GM11168 (cell line): ENCODE data around the gene SERTAD1.
"Not testable (repeated sequence)": the region's sequence is repeated elsewhere in the genome, so short reads cannot be mapped to it uniquely, and the experiment has no call there.

ENCODE experiments used
- in situ Hi-C: fragments of 300-500 bp; cut with MboI; formaldehyde crosslinking; loops from one replicate; pipeline ENCODE4 v1.12.0; 2022; ENCODE audit warnings: low sequenced_read_pairs; ENCODE audit not compliant: unreplicated experiment

Gene SERTAD1

GRCh38 chr19:40453151-40453735 is 27.5 kb upstream of the SERTAD1 start:
- in situ Hi-C loops = no loop called here

DNA sequence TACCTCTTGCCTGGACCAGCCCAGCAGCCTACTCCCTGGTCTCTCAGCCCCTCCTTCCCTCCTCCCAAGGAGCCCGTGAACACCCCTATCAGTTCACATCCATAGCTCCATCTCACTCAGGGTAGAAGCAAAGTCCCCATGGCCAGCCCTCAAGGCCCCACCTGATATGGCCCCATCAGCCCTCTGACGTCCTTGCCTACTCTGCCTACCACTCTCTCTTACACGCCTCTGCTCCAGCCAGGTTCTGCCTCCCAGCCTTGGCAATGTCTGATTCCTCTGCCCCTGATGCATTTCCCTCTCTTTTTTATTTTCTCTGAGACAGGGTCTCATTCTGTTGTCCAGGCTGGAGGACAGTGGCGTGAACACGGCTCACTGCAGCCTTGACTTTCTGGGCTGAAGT is 26.2 kb upstream of the SERTAD1 start:
- in situ Hi-C loops = no loop called here

DNA sequence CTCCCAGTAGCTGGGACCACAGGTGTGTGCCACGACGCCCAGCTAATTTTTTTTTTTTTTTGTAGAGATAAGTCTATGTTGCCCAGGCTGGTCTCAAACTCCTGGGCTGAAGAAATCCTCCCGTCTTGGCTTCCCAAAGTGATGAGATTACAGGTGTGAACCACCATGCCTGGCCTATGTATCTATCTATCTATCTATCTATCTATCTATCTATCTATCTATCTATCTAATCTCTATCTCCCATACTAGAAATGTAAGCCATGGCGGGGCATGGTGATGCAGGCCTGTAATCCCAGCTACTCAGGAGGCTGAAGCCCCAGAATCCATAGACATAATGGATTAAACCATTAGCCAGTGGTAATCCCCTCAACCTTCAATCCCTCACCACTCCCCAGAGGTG is 24.9 kb upstream of the SERTAD1 start:
- in situ Hi-C loops = no loop called here

- in situ Hi-C loops = no loop called here
Observed at GRCh38 chr19:40449506-40449905, 23.7 kb upstream of the SERTAD1 start.

- in situ Hi-C loops = no loop called here
Observed at GRCh38 chr19:40446263-40446784, 20.5 kb upstream of the SERTAD1 start.

- in situ Hi-C loops = no loop called here
Observed at GRCh38 chr19:40445780-40446262, 20.0 kb upstream of the SERTAD1 start.

GRCh38 chr19:40444825-40445312 is 19.1 kb upstream of the SERTAD1 start:
- in situ Hi-C loops = no loop called here

GRCh38 chr19:40444000-40444824 is 18.4 kb upstream of the SERTAD1 start, which contains the start of gene SERTAD3:
TSS of gene SERTAD3 (minus strand) at chr19:40444335. CDS start at chr19:40442080, 2,255 bp downstream.
- in situ Hi-C loops = no loop called here

DNA sequence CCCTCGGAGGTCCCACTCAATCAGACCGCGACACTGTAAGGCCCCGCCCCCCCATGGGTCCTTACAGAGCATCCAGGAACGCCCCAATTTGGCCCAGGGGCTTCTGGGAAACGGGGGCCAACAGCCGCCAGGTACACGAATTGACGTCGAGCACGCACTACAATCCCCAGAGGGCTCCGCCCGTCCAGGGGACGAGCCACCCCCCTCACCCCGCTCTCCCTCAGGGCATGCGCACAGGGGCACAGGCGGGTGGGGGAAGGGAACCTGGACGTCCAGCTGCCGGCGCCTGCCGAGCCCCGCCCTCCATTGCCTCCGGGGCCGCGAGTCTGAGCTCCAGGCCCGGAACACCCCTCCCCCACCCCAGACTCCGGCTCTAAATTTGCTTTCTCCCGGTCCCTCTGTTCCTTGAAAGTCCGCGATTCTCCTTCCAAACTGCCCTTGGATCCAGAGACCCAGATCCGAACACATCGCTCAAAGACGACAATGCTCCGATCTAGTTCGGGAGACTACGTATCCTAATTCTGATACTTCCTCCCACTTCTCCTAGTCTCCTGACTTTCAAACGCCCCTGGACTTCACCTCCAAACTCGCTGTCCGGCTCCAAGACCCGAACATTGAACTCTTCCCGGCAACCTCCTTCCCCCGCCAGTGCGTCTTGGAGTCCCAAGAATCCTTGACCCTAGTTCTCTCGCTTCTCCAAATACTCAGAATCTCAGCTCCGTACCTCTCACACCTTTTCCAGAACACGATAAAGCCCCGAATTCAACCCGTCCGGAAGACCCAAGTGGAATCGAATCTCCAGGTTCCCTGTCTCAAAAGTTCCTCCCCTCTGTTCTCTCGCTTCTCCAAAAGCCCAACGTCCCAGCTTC is 17.6 kb upstream of the SERTAD1 start:
- in situ Hi-C loops = no loop called here

- in situ Hi-C loops = no loop called here
Observed at GRCh38 chr19:40442328-40443130, 16.7 kb upstream of the SERTAD1 start.

DNA sequence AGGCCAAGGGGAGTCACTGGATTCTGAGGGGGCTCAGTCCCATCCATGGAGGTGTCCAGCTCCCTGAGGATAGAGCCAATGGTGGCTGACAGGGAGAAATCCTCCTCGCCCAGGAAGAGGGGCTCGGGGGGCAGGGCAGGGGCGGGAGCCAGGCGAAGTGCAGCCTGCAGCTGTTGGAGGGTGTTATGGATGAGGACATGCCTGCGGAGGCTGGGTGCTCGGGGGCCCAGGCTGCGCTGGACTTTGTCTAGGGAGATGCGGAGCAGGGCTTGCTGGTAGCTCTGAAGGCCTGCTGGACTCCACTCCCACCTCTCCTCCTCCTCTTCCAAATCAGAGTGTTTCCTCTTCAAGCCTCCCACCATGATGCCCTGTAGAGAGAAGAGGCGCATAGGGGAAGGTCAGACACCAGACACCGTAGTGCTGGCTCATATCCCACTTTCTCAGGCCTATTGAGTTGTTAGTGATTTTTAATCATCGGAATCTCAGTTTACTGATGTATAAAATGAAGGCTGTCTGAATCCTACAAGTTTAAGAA is 16.0 kb upstream of the SERTAD1 start:
- in situ Hi-C loops = no loop called here

GRCh38 chr19:40438284-40438683 is 12.5 kb upstream of the SERTAD1 start:
- in situ Hi-C loops = no loop called here

DNA sequence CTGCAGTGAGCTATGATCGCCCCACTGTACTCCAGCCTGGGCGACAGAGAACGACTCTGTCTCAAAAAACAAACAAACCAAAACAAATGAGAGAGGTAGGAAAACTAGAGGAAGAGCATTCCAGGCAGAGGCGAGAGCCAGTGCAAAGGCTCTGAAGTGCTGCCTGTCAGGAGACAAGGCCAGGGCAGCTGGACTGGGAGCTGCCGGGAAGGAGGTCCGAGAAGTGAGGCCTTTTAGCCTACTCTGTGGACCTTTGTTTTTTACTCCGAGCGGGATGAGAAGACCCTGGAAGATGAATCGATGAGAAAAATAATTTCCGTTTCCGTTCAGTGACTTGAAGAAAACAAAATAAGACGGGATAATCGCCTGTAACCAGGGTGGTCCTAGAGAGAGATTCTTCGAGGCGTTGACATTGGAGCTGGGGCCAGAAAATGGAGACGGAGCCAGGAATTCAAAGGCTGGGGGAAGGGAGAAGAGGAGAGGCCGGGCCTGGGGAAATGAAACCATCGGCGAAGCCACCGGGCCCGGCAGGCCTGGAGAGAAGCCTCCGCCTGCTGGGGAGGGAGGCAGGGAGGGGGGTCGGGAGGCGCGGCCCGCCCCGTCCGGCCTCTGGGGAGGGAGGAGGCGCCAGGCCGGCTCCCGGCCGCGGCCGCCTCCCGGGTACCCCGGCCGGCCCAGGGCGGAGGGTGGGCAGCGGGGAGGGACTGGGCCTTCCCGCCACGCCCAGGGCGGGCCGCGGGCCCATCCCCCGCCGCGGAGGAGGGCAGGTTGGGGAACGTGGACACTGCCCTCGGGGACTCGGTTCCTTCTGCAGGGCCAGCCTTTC is 7.8 kb upstream of the SERTAD1 start:
- in situ Hi-C loops = no loop called here

GRCh38 chr19:40432760-40433159 is 7.0 kb upstream of the SERTAD1 start:
- in situ Hi-C loops = not testable (repeated sequence)

DNA sequence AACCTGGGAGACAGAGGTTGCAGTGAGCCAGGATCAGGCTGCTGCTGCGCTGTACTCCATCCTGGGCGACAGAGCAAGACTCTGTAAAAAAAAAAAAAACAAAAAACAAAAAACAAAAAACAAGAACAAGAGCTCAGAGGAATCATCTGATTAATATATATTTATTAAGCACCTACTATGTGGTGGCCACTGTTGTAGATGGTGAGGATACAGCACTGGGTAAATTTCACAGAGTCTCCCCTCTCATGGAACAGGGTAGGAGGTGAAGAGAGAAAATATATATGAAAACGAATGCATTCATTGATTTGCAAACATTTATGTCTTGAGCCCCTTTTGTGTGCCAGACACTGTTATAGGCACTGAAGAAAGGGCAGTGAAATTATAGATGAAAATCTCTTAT is 5.9 kb upstream of the SERTAD1 start:
- in situ Hi-C loops = no loop called here

GRCh38 chr19:40430242-40430641 is 4.5 kb upstream of the SERTAD1 start:
- in situ Hi-C loops = not testable (repeated sequence)

DNA sequence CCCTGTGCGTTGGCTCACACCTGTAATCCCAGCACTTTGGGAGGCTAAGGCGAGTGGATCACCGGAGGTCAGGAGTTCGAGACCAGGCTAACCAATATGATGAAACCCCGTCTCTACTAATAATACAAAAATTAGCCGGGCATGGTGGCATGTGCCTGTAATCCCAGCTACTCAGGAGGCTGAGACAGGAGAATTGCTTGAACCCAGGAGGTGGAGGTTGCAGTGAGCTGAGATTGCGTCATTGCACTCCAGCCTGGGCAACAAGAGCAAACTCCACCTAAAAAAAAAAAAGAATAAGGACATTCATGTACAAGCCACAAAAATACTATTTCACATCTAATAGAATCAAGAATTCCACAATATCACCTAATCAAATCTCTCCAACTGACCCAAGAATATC is 2.4 kb upstream of the SERTAD1 start:
- in situ Hi-C loops = not testable (repeated sequence)

DNA sequence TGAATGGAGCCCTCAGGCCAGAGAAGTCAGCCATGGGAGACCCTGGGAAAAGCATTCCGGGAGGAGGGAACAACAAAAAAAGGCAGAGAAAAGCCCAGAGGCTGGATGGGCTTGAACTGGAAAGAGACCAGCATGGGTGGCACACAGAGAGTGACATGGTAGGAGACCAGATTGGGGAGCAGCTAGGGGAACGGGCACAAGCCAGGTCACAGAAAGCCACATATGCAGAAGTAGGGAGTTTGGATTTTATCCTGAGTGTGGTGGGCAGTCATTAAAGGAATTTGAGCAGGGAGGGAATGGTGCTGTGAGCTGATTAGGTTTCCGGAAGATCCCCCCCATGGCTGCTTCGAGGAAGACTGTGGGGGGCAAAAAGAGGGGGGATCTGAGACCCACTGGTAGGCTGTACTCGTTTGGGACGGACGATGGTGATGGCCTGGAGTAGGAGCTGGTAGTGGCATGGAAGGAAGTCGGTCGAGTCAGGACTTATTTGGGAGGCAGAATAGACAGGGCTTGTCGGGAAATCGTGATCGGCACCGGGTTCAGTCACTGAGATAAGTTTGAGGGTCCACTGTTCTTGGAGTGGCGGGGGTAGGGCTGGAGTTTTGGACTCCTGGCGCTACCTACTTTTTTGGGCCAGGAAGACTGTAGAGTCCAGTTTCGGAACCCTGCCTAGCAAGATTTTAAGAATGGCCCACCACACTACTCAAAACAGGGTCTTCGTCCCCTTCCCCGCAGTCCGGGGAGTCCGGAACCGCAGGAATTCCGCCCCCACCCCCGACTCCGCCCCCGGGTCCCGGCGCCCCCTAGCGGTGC is 949 bp downstream of the SERTAD1 start:
- in situ Hi-C loops = no loop called here
